AG04450 (cell line): Measurements from ENCODE around the gene RPS24. TPM values are rescaled to one million over a fixed set of nuclear protein-coding genes. Genes with fewer than 3 reads are reported as not detected.

Experiments used
- CTCF ChIA-PET: fragments of 300-600, 350-600 bp; formaldehyde crosslinking; extraction: SDS; loops from one replicate; lab custom pipeline; 2022; ENCODE audit warnings: antibody characterized with exemption, inconsistent platforms; lab: Charles Lee
- POLR2A ChIA-PET: fragments of 350-600 bp; formaldehyde crosslinking; extraction: SDS; loops from one replicate; lab custom pipeline; 2021; ENCODE audit warnings: antibody characterized with exemption, inconsistent platforms; lab: Yijun Ruan, JAX
- DNase-seq: peaks from one replicate; pipeline ENCODE4 v3.0.0-alpha.2; 2011; ENCODE audit warnings: low read depth, low spot score
- H3K27ac ChIP-seq: one replicate; pipeline ENCODE4 v1.5.1; 2012; ENCODE audit warnings: low read depth, low read length, control low read depth
- H3K27me3 ChIP-seq: one replicate; pipeline ENCODE4 v1.6.0; 2012; ENCODE audit warnings: low read length; ENCODE audit not compliant: control insufficient read depth, insufficient read depth
- H3K4me3 ChIP-seq: 2 replicates; pipeline ENCODE4 v1.5.1; 2011; ENCODE audit warnings: mild to moderate bottlenecking, low read depth, low read length, control low read depth
- H3K9me3 ChIP-seq: 2 replicates; pipeline ENCODE4 v1.5.1; 2012; ENCODE audit warnings: low read length; ENCODE audit not compliant: control insufficient read depth, insufficient read depth
- CTCF ChIP-seq: IDR thresholded peaks from 2 replicates; pipeline ENCODE4 v1.5.1; 2011; ENCODE audit warnings: low read depth, low read length, control low read depth, inconsistent platforms
- polyA plus RNA-seq: library from polyadenylated mRNA; depleted of rRNA; stranded (reverse); fragments of >200 nt; gene quantifications from 2 replicates; pipeline ENCODE4 v1.2.3, GENCODE V29; 2011

The RPS24 gene
- polyA plus RNA-seq, 1 experiment: 3,777 TPM

- H3K4me3 ChIP-seq: no peak overlapping the region
- no peaks in the 10 kb centered on the region for H3K9me3 ChIP-seq
- ChIA-PET CTCF (interaction anchor here (0.6 to 1.8 kb wide), 40 partner anchors 9 to 1490 kb away, joined by 3 to 35 read pairs (median 3); no protein-coding TSS in a partner anchor), POLR2A (interaction anchor here (0.6 to 1.4 kb wide), 4 partner anchors 13 to 1105 kb away, joined by 3 read pairs; partner anchors contain the start of gene RPS24)
- DNase-seq: no peak
- no peak for TF ChIP-seq CTCF
- no peak overlapping the region for H3K27ac ChIP-seq
- H3K27me3 ChIP-seq: no peaks in the 10 kb centered on the region
Measured at GRCh38 chr10:78046711-78047269, 13.1 kb downstream of the RPS24 start.

- POLR2A ChIA-PET: interaction anchor here (0.6 to 1.4 kb wide), 3 partner anchors 13 to 1104 kb away, joined by 3 read pairs; partner anchors contain the start of gene RPS24
- no peak overlapping the region for H3K4me3 ChIP-seq
- no peaks in the 10 kb centered on the region for H3K9me3 ChIP-seq
- CTCF ChIA-PET: interaction anchor here (0.6 to 1.8 kb wide), 57 partner anchors 9 to 1297 kb away, joined by 3 to 35 read pairs (median 3); no protein-coding TSS in a partner anchor
- peak; percentile 92 for TF ChIP-seq CTCF
- peak; percentile 77 for DNase-seq
- H3K27me3 ChIP-seq: no peaks in the 10 kb centered on the region
- H3K27ac ChIP-seq: no peak overlapping the region
Measured at GRCh38 chr10:78047314-78047891, 13.7 kb downstream of the RPS24 start.

- no peak for DNase-seq
- TF ChIP-seq CTCF: no peak
- Histone ChIP-seq H3K9me3 (no peaks in the 10 kb centered on the region), H3K27me3 (no peaks in the 10 kb centered on the region), H3K27ac (no peak overlapping the region), H3K4me3 (no peak overlapping the region)
- CTCF ChIA-PET: interaction anchor here (1.5 kb wide), 1 partner anchor 1145 kb away, joined by 7 read pairs; no protein-coding TSS in a partner anchor
- POLR2A ChIA-PET: interaction anchor here (0.9 kb wide), 1 partner anchor 206 kb away, joined by 3 read pairs; no protein-coding TSS in a partner anchor
Measured at GRCh38 chr10:78049851-78050250, 16.2 kb downstream of the RPS24 start.

- CTCF ChIA-PET: no interaction called here
- Histone ChIP-seq H3K4me3 (no peak overlapping the region), H3K9me3 (no peaks in the 10 kb centered on the region), H3K27me3 (no peaks in the 10 kb centered on the region), H3K27ac (no peak overlapping the region)
- DNase-seq: peak; percentile 41
- no peak for TF ChIP-seq CTCF
- POLR2A ChIA-PET: interaction anchor here (0.6 to 1.5 kb wide), 4 partner anchors 10 to 1142 kb away, joined by 3 to 5 read pairs (median 3); no protein-coding TSS in a partner anchor
Measured at GRCh38 chr10:78053211-78053868, 19.7 kb downstream of the RPS24 start.
